Brain pericyte (primary cell): ENCODE results near the gene SKIC8.
"Not testable (repeated sequence)": the region's sequence is repeated elsewhere in the genome, so short reads cannot be mapped to it uniquely, and the experiment has no call there.

ENCODE experiments used
- DNase-seq: peaks from one replicate; pipeline ENCODE4 v3.0.0-alpha.2; 2012; ENCODE audit warnings: low read depth, low spot score

SKIC8 gene

GRCh38 chr15:78256044-78256437 is 43.4 kb downstream of the SKIC8 start:
- DNase-seq: no peak

- DNase-seq: no peak
Observed at GRCh38 chr15:78255421-78256043, 43.9 kb downstream of the SKIC8 start.

GRCh38 chr15:78251136-78251535 is 48.3 kb downstream of the SKIC8 start:
- no peak for DNase-seq

- DNase-seq: no peak
Observed at GRCh38 chr15:78249131-78249530, 50.3 kb downstream of the SKIC8 start.

- DNase-seq: no peak
Observed at GRCh38 chr15:78247911-78248310, 51.5 kb downstream of the SKIC8 start.

GRCh38 chr15:78245976-78246620 is 53.3 kb downstream of the SKIC8 start:
- not testable (repeated sequence) for DNase-seq

- not testable (repeated sequence) for DNase-seq
Observed at GRCh38 chr15:78245392-78245791, 54.0 kb downstream of the SKIC8 start.

GRCh38 chr15:78244893-78245292 is 54.5 kb downstream of the SKIC8 start:
- no peak for DNase-seq

GRCh38 chr15:78244101-78244500 is 55.3 kb downstream of the SKIC8 start:
- no peak for DNase-seq

- no peak for DNase-seq
Observed at GRCh38 chr15:78243491-78243941, 55.9 kb downstream of the SKIC8 start.

GRCh38 chr15:78243058-78243457 is 56.4 kb downstream of the SKIC8 start:
- DNase-seq: no peak

GRCh38 chr15:78242128-78242527 is 57.3 kb downstream of the SKIC8 start:
- no peak for DNase-seq

- DNase-seq: no peak
Observed at GRCh38 chr15:78241017-78241416, 58.4 kb downstream of the SKIC8 start.

- no peak for DNase-seq
Observed at GRCh38 chr15:78239811-78240210, 59.6 kb downstream of the SKIC8 start.

GRCh38 chr15:78237146-78237545 is 62.3 kb downstream of the SKIC8 start:
- no peak for DNase-seq

GRCh38 chr15:78236491-78236890 is 62.9 kb downstream of the SKIC8 start:
- DNase-seq: no peak

- DNase-seq: no peak
Observed at GRCh38 chr15:78234515-78235040, 64.8 kb downstream of the SKIC8 start, which contains the start of gene ACSBG1. ACSBG1 (minus strand) TSS chr15:78234565; CDS start chr15:78234501, 64 bp downstream.

GRCh38 chr15:78233496-78233895 is 65.9 kb downstream of the SKIC8 start:
- no peak for DNase-seq
